Midbrain (tissue), 1 donor: ENCODE results near the gene PTPRT.
A peak's percentile ranks its signal among the peaks of the same experiment; 100 is the strongest.

Experiments
- DNase-seq: peaks from one replicate; lab custom pipeline; 2025; lab: John Stamatoyannopoulos, UW

The PTPRT gene

GRCh38 chr20:42191140-42191860 is 998.4 kb downstream of the PTPRT start:
- DNase-seq: no peak

- no peak for DNase-seq
Measured at GRCh38 chr20:42190084-42190483, 999.6 kb downstream of the PTPRT start.

- DNase-seq: no peak
Measured at GRCh38 chr20:42186337-42186736, 1003.4 kb downstream of the PTPRT start.

- DNase-seq: no peak
Measured at GRCh38 chr20:42183147-42183546, 1006.6 kb downstream of the PTPRT start.

GRCh38 chr20:42181064-42181463 is 1008.6 kb downstream of the PTPRT start:
- no peak for DNase-seq

- no peak for DNase-seq
Measured at GRCh38 chr20:42179768-42180167, 1009.9 kb downstream of the PTPRT start.

GRCh38 chr20:42173440-42173839 is 1016.3 kb downstream of the PTPRT start:
- no peak for DNase-seq

- no peak for DNase-seq
Measured at GRCh38 chr20:42164121-42164890, 1025.4 kb downstream of the PTPRT start.

GRCh38 chr20:42161228-42161829 is 1028.4 kb downstream of the PTPRT start:
- no peak for DNase-seq

GRCh38 chr20:42159808-42160207 is 1029.9 kb downstream of the PTPRT start:
- no peak for DNase-seq

GRCh38 chr20:42158272-42158671 is 1031.4 kb downstream of the PTPRT start:
- DNase-seq: no peak

- no peak for DNase-seq
Measured at GRCh38 chr20:42155586-42155985, 1034.1 kb downstream of the PTPRT start.

- DNase-seq: no peak
Measured at GRCh38 chr20:42152575-42152974, 1037.1 kb downstream of the PTPRT start.

GRCh38 chr20:42150230-42150629 is 1039.5 kb downstream of the PTPRT start:
- DNase-seq: no peak

GRCh38 chr20:42138729-42139128 is 1051.0 kb downstream of the PTPRT start:
- DNase-seq: peak; percentile 43

- DNase-seq: no peak
Measured at GRCh38 chr20:42134265-42135098, 1055.2 kb downstream of the PTPRT start.

- no peak for DNase-seq
Measured at GRCh38 chr20:42130810-42131596, 1058.7 kb downstream of the PTPRT start.

- no peak for DNase-seq
Measured at GRCh38 chr20:42125426-42125825, 1064.3 kb downstream of the PTPRT start.

- DNase-seq: no peak
Measured at GRCh38 chr20:42123981-42124473, 1065.7 kb downstream of the PTPRT start.

GRCh38 chr20:42118409-42119125 is 1071.1 kb downstream of the PTPRT start:
- DNase-seq: no peak
